ENCODE measurements around the gene XDH.

The XDH gene

GRCh38 chr2:31327505-31327904, 87.0 kb downstream of the XDH start:
- DNase-seq, result no peak

- peak in 1 of 5 experiments; percentile 85 for DNase-seq
Observed at GRCh38 chr2:31324016-31324633, 90.4 kb downstream of the XDH start.

GRCh38 chr2:31322371-31322770, 92.2 kb downstream of the XDH start:
- DNase-seq, result no peak

GRCh38 chr2:31319406-31320175, 95.0 kb downstream of the XDH start:
- DNase-seq, result peak in 2 of 5 experiments; percentile 7 to 51

GRCh38 chr2:31318361-31319336, 95.9 kb downstream of the XDH start:
- peak in 1 of 5 experiments; percentile 41 for DNase-seq

DNA sequence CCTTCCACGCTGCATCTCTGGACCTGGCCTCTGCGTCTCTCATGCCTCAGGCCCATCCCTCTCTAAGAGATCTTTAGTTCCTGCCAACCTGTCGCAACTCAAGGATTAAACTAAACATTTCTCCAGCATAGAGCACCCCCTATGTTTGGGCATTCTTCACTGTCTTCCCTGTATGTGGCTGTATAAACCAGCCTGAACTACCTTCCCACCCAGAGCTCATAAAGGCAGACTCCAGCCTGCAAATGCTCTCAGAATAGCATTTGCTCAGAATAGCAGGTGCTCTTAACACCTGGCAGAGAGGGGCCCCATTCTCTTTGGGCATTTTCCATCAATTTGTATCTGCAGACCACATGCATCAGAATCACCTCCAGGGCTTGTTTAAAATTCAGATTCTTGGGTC, 97.1 kb downstream of the XDH start:
- DNase-seq, result no peak

DNA sequence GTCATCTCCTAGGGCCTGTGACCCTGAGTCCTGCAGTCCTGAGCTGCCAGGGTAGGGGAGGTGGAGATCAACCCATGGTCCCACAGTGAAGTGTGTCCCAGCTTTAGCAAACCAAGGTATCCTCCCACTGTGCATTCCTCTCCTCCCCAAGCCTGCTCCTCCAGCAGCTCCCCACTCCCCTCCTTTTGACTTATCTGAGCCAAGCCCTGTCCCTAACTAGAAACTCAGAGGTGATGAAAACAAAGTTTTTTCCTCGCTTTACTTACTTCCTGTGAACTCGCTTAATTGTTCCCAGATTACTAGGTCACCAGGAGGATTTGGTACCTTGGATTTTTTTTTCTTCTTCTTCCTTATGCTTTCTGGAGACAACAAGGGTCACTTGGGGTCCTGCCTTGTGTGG, 99.8 kb downstream of the XDH start:
- DNase-seq, result no peak

GRCh38 chr2:31312898-31313297, 101.6 kb downstream of the XDH start:
- peak in 1 of 5 experiments; percentile 9 for DNase-seq

- DNase-seq, result no peak
Observed at GRCh38 chr2:31304816-31305215, 109.7 kb downstream of the XDH start.

DNA sequence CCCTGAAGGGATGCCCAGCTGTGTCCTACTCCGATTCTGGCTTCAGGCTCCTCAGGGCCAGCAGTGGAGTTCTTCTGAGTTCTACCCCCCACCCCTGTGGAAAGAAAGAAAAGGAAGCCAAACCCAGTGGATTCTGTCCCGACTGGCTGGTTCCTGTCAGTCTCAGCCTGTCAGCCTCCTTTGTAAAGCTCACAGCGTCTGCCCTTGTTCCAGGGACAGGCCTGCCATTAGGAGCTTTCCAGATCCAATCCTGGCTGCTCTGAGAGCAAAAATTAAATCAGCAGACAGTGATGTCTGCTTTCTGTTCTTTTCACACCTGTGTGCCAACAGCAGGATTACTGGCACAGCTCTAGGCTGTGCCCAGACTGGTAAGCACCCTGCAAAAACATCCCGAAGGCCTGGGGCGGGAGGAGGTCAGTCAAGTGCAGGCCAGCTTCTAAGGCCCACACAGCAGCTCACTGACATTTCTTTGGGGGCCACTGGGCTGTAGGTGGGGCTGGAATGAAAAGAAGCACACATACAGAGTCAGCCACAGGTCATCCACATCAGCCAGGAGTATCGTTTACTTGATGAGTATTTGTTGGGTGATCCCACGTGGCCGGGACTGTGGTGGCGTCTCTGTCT, 111.5 kb downstream of the XDH start:
- DNase-seq, result no peak

DNA sequence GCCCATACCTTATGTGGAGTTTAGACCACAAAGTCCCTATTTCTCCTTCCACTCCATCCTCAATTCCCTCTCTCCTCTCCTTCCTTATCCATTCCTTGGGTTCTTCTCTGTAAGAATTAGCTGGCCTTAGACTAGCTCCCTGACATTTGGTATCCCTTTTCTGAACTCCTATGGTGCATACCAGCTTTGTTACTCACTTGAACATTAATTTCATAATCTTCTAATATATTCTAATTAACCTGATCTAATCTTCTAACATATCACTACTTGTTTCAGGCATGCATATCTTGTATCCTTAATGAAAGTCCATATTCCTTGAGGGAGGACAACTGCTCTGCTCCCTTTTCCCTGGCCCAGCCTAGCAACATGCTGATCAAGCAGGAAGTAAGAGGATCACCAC, 114.2 kb downstream of the XDH start:
- no peak for DNase-seq

DNA sequence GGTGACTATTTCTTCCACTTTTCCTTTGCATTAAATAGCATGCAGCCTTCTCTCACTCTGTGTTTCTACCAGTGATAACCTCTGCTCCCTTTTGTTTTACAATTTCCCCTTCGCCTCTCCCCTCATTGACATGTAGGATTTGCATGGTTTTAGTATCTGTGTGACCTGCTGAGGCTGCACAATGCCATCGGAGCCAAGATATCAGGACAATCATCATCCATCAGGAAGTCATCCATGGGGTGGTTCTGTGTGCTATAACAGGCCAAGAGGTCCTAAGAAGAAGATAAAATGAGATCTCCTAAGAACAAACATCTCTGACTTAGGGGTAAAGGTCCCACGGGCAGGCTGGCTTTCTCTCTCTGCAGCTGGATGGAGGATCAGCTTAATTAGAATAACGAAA, 115.0 kb downstream of the XDH start:
- no peak for DNase-seq

DNA sequence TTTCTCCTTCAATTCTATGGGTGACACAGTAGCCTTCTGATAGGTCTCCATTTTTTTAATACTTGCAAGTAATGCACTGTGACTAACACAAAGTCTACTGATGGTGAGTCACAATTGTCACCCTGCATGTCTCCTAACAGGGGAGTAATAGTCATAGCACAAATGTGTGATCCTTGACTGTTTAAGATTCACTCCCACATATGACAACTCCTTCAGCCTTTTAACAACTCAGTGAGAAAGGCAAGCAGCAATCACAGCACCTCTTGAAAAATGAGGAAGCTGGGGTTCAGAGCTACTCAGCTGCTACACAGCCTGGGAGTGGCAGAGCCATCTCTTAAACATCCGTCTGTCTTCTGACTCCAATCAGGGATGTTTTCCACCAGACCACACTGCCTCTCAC, 116.8 kb downstream of the XDH start:
- DNase-seq, result peak in 1 of 5 experiments; percentile 15

DNA sequence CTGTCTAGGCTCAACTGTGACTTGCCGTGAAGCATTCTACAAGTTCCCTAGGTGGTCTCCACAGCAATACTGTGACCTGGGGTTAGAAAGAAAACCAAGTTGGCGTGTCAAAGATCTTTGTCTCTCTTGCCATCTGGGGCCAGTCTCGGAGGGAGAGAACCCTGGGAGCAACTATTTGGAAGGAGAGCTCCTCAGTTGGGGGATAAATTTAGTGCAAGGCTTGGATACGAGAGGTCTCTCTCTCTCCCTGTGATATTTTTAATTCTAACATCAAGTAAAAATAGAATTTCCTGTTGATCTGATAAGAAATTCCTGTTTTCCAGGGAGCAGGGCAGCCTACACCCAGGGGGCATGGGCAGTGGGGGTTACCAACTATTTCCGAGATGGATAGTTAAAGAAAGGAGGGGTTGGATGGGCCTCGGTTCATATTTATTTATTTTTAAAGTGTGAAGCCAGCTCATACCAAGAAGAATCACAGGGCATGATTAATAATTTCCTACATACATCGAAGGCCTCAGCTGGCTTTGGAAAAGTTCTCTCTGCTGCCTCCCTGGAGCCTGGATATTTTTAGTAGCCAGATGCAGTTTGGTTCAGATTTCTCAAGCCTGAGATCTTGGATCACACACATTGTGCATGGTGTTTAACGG, 117.8 kb downstream of the XDH start:
- no peak for DNase-seq

DNA sequence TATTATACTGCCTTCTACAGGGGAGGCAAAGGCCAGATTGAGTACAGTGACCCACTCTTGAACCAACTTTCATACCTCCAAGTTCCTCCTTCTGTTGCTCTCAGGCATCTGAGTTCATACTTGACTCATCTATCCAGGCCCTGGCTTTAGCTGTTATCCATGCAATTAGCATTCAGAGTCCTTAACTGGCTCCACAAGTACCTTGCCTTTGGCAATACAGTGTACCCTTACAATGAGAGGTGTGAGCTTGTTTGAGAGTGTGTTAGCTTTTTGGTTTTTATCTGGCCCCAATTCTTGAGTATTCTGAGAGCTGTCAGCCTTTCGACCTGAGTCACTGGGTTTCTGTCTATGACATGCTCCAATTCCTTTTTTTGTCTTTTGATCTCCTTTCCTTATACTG, 120.3 kb downstream of the XDH start:
- DNase-seq, result no peak

DNA sequence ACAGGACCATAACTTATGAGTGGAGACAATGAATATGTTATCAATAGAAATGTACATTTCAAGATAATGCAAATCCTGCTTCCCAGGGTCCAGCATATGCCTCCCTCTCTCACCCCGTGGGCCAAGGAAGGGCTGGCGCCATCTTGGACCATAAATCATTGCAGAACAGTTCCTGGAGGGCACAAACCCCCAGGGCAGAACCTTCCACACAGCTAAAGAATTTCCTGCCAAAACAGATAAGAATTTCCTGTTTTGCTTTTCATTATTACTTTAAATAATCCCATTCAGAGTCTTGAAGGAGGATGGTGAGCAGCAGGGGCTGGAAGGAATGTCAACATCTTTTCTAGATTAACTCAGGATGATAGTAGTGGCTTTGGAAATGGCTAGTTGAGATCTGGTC, 126.9 kb downstream of the XDH start:
- no peak for DNase-seq

DNA sequence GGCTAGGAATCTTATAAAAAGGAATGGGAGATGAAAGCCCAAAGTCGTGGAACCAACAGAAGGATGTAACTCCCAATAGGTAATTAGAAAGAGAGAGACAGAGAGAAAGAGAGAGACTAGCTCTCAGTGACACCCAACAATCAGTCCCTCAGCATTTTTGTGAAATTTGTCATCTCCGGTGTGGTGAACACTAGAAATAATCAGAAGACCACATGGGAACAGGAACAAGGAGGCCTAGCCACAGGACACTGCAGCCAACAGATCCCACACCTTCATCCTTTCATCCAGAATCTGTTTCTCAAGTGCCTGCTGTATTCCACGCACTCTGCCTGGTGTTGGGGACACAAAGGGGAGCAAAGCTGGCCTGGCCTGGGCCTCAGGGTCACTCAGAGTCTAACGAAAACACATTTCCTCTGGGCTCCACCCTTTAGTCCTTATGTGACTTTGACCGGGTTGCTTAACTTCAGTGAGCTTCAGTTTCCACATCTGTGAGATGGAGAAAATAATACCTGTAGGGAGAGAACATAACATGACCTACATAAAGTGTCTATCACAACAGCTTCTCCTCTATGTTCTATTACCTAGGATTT, 127.5 kb downstream of the XDH start:
- DNase-seq, result no peak

GRCh38 chr2:31286230-31286629, 128.3 kb downstream of the XDH start:
- no peak for DNase-seq
